Measurements from ENCODE around the gene TMUB2. TPM values are rescaled to one million over a fixed set of nuclear protein-coding genes. Genes with fewer than 3 reads are reported as not detected.

The TMUB2 gene
- total and polyA plus RNA-seq, 2 of the 13 experiments (the other 11 are each of a cell fraction or from before 2014, with no cell fraction given): 26.9 to 50.8 TPM

DNA sequence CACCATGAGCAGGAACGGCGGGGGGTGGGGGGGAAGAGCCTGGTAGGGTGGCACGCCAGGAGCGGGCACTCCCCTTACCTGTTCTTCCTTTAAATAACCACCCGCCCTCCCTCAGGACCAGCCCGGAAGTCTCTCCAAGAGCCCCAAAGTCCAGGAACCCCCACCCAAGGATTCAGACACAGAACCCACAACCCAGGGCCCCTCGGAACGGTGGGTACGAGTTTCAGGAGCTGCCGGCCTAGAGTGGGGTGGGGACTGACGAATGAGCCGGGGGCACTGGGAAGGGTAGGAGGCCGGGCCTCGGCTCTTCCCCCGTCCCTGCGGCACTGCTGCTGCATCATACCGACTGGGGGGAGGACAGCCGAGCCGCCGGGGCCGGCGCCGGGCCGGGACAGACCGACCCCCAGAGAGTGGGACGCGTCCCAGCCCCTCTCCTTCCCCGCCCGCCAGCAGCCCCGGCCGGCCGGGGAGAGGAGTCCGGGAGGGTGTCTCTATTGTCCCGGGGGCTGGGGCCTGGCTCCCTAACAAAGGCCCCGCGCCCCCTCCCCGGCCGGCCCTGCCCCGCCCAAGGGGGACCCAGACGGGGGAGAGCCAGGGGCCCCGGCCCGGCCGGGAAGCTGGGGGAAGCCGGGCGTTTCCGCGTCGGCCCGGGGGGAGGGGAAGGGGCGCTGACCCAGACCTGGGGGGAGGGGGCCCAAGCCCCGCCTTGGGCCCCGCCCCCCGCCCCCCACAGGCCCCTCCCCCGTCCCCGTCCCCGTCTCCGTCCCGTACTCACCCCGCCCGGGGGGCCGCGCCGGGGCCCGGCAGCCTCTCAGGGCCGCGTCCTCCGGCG, 12.2 kb downstream of the TMUB2 start (continued):
- TF ChIP-seq ZNF674 (CRISPR knock-in tag; IDR thresholded peaks at IDR 0.05; ENCODE audit: low read depth) (no peak), ELF1 (CRISPR knock-in tag; IDR thresholded peaks at IDR 0.05) (peak; percentile 20; the same call in 1 of the 2 replicates), ZNF124 (CRISPR knock-in tag; IDR thresholded peaks at IDR 0.05) (0 out of 2 replicates have a peak, but pooled peaks have one; percentile 34), ZNF879 (CRISPR knock-in tag; IDR thresholded peaks at IDR 0.05) (no peak), YEATS4 (CRISPR knock-in tag; IDR thresholded peaks at IDR 0.05; ENCODE audit: borderline replicate concordance) (no peak; the same call in 1 of the 2 replicates), ATF7 (IDR thresholded peaks at IDR 0.05) (no peak), ATF7 (CRISPR knock-in tag; IDR thresholded peaks at IDR 0.05) (no peak), FOXK1 (CRISPR knock-in tag; IDR thresholded peaks at IDR 0.05; ENCODE audit: borderline replicate concordance, low read depth) (no peak), HMG20A (CRISPR knock-in tag; IDR thresholded peaks at IDR 0.05; ENCODE audit: borderline replicate concordance) (no peak), ZNF883 (CRISPR knock-in tag; IDR thresholded peaks at IDR 0.05; ENCODE audit: not compliant biosample characterization) (no peak), SYNCRIP (IDR thresholded peaks at IDR 0.05; ENCODE audit: insufficient read depth, low read depth, low read length) (no peak), ZNF724P (CRISPR knock-in tag; IDR thresholded peaks at IDR 0.05; ENCODE audit: borderline replicate concordance) (no peak), ZSCAN9 (CRISPR knock-in tag; IDR thresholded peaks at IDR 0.05; ENCODE audit: borderline replicate concordance) (no peak), ZBTB8A (CRISPR knock-in tag; IDR thresholded peaks at IDR 0.05; ENCODE audit: borderline replicate concordance, low read depth) (no peak), KLF6 (CRISPR knock-in tag; IDR thresholded peaks at IDR 0.05) (no peak), CCAR2 (optimal IDR thresholded peaks at IDR 0.05; ENCODE audit: low read depth, low read length) (no peak), SRSF9 (IDR thresholded peaks at IDR 0.05; ENCODE audit: borderline replicate concordance, insufficient read depth, low read depth, low read length, poor library complexity, severe bottlenecking) (no peak), CHD4 (IDR thresholded peaks at IDR 0.05; ENCODE audit: borderline replicate concordance, low read length) (peak; percentile 44; the same call in 1 of the 2 replicates), IRF2 (CRISPR knock-in tag; IDR thresholded peaks at IDR 0.05) (no peak), XBP1 (CRISPR knock-in tag; IDR thresholded peaks at IDR 0.05) (no peak), ZSCAN21 (CRISPR knock-in tag; IDR thresholded peaks at IDR 0.05; ENCODE audit: borderline replicate concordance) (no peak)
- TF ChIP-seq, protein P1, sequence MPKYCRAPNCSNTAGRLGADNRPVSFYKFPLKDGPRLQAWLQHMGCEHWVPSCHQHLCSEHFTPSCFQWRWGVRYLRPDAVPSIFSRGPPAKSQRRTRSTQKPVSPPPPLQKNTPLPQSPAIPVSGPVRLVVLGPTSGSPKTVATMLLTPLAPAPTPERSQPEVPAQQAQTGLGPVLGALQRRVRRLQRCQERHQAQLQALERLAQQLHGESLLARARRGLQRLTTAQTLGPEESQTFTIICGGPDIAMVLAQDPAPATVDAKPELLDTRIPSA (CRISPR knock-in tag; IDR thresholded peaks at IDR 0.05; ENCODE audit: borderline replicate concordance): peak; percentile 78; the same call in 1 of the 2 replicates
- TF ChIP-seq, protein P2, sequence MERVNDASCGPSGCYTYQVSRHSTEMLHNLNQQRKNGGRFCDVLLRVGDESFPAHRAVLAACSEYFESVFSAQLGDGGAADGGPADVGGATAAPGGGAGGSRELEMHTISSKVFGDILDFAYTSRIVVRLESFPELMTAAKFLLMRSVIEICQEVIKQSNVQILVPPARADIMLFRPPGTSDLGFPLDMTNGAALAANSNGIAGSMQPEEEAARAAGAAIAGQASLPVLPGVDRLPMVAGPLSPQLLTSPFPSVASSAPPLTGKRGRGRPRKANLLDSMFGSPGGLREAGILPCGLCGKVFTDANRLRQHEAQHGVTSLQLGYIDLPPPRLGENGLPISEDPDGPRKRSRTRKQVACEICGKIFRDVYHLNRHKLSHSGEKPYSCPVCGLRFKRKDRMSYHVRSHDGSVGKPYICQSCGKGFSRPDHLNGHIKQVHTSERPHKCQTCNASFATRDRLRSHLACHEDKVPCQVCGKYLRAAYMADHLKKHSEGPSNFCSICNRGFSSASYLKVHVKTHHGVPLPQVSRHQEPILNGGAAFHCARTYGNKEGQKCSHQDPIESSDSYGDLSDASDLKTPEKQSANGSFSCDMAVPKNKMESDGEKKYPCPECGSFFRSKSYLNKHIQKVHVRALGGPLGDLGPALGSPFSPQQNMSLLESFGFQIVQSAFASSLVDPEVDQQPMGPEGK (CRISPR knock-in tag; IDR thresholded peaks at IDR 0.05): peak; percentile 60; the same call in 1 of the 2 replicates
- TF ChIP-seq, protein P3, sequence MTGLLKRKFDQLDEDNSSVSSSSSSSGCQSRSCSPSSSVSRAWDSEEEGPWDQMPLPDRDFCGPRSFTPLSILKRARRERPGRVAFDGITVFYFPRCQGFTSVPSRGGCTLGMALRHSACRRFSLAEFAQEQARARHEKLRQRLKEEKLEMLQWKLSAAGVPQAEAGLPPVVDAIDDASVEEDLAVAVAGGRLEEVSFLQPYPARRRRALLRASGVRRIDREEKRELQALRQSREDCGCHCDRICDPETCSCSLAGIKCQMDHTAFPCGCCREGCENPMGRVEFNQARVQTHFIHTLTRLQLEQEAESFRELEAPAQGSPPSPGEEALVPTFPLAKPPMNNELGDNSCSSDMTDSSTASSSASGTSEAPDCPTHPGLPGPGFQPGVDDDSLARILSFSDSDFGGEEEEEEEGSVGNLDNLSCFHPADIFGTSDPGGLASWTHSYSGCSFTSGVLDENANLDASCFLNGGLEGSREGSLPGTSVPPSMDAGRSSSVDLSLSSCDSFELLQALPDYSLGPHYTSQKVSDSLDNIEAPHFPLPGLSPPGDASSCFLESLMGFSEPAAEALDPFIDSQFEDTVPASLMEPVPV (CRISPR knock-in tag; IDR thresholded peaks at IDR 0.05): no peak
- TF ChIP-seq, protein P4, sequence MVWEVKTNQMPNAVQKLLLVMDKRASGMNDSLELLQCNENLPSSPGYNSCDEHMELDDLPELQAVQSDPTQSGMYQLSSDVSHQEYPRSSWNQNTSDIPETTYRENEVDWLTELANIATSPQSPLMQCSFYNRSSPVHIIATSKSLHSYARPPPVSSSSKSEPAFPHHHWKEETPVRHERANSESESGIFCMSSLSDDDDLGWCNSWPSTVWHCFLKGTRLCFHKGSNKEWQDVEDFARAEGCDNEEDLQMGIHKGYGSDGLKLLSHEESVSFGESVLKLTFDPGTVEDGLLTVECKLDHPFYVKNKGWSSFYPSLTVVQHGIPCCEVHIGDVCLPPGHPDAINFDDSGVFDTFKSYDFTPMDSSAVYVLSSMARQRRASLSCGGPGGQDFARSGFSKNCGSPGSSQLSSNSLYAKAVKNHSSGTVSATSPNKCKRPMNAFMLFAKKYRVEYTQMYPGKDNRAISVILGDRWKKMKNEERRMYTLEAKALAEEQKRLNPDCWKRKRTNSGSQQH (CRISPR knock-in tag; IDR thresholded peaks at IDR 0.05; ENCODE audit: low read depth): no peak

Data from HepG2 (cell line).